Activated naive CD4-positive, alpha-beta T cell treated with anti-CD3 and anti-CD28 coated beads, Interleukin-2, amount 50 U/mL, for 24 hours (primary cell): ENCODE data around the gene TMPRSS4.

ENCODE experiments used
- H3K27ac Mint-ChIP-seq: one replicate; pipeline ENCODE4 v1.8.0; 2021; ENCODE audit warnings: mild to moderate bottlenecking, mixed read lengths
- H3K27me3 Mint-ChIP-seq: one replicate; pipeline ENCODE4 v1.8.0; 2021; ENCODE audit warnings: mixed read lengths
- H3K36me3 Mint-ChIP-seq: one replicate; pipeline ENCODE4 v1.8.0; 2021; ENCODE audit warnings: mixed read lengths
- H3K4me1 Mint-ChIP-seq: one replicate; pipeline ENCODE4 v1.8.0; 2021; ENCODE audit warnings: mixed read lengths
- H3K4me3 Mint-ChIP-seq: one replicate; pipeline ENCODE4 v1.8.0; 2021; ENCODE audit warnings: mild to moderate bottlenecking, mixed read lengths
- H3K9me3 Mint-ChIP-seq: one replicate; pipeline ENCODE4 v1.8.0; 2021; ENCODE audit warnings: mixed read lengths

The TMPRSS4 gene

GRCh38 chr11:118128721-118129470 lies 52.0 kb downstream of the TMPRSS4 start:
- Mint-ChIP-seq H3K27ac (no peak overlapping the region), H3K36me3 (no peaks in the 10 kb centered on the region), H3K4me1 (no peaks in the 10 kb centered on the region), H3K9me3 (no peaks in the 10 kb centered on the region), H3K4me3 (no peak overlapping the region), H3K27me3 (peaks cover 5% of the 10 kb centered on the region)

DNA sequence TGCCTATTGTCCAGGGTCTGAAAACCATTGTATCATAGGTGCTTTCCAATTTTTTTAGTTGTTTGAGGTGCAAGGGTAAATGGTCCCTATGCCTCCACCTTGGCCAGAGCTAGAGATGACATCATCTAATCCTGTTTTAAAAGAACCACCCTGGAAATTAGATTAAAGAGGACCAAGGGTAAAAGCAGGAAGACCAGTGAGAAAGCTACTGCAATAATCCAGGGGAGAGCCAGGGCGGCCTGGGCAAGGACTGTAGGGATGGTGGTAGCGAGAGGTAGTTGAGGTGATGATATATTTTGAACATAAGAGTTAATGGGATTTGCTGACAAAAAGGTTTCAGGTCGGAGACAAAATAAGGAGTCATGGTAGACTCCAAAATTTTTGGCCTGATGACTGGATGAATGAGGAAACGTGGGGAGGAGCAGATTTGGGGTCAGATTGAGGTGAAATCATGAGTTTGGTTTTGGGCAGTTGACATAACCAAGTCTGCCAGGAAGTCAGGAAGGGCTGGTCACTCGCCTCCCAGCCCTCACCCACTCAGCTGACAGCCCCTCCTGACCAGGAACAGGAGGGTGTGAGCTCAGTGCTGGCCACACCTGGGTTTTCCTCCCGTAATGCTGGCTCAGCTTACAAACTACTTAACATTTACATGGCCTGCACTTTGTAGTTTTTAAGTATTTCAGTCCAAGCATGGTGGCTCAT lies 52.7 kb downstream of the TMPRSS4 start:
- Mint-ChIP-seq H3K4me1 (no peaks in the 10 kb centered on the region), H3K36me3 (no peaks in the 10 kb centered on the region), H3K27me3 (peaks cover 5% of the 10 kb centered on the region), H3K9me3 (no peaks in the 10 kb centered on the region), H3K4me3 (no peak overlapping the region), H3K27ac (no peak overlapping the region)

DNA sequence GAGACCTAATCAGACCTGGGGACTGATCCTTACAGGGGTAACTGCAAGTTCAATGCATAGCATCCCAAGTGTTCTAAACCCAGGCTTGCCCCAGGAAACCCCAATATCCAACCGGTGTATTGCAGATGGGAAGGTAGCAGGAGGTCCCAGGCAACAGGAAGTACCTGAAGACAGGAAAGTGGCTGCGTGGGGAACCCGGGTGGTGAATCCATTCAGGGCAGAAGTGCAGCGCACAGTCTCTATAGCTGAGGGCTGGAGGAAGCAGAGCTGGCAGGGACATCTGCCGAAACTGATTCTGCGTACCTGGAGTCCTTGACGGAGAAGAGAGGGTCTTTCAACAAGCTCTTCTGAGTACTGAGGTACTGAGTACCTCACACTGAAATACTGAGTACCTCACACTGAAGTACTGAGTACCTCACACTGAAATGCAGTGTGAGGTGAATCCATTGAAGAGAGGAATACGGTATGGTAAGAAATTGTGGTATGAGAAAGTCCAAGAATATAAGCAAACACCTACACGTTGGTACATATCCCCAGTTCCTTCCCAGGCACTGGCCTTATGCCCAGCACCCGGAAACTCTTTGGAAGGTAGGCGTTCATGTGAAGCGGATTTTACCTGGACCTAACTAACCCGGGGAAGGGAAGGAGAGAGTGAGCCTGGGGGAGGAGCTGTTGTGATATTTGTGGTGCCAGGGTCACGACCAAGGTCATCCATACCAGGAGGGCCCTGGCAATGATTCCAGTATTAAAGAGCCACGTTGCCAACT lies 55.7 kb downstream of the TMPRSS4 start:
- Mint-ChIP-seq H3K4me3 (no peak overlapping the region), H3K27ac (no peak overlapping the region), H3K9me3 (no peaks in the 10 kb centered on the region), H3K36me3 (no peaks in the 10 kb centered on the region), H3K27me3 (peaks cover 4% of the 10 kb centered on the region), H3K4me1 (no peaks in the 10 kb centered on the region)

DNA sequence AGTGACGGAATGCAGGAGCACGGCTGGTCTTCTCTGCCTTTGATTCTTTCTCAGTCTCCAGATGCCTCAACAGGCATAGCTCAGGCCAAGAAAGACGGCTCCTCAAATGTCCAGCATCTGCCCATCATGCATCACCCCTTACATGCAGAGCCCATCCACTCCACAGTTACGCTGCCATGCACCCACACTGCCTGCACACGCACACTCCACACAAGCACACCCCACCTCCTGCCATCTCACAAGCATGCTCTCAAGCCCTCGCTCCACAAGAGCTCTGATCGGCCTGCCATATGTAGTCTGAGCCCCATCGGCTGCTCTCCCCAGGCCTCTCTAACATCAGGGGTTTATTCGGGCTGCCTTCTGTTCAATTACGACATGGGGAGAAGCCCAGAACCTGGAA lies 56.9 kb downstream of the TMPRSS4 start:
- Mint-ChIP-seq H3K36me3 (no peaks in the 10 kb centered on the region), H3K27ac (no peak overlapping the region), H3K9me3 (no peaks in the 10 kb centered on the region), H3K27me3 (peaks cover 3% of the 10 kb centered on the region), H3K4me3 (no peak overlapping the region), H3K4me1 (no peaks in the 10 kb centered on the region)

GRCh38 chr11:118135051-118135795 lies 58.3 kb downstream of the TMPRSS4 start:
- Mint-ChIP-seq H3K27me3 (peaks cover 3% of the 10 kb centered on the region), H3K4me3 (no peak overlapping the region), H3K36me3 (no peaks in the 10 kb centered on the region), H3K9me3 (no peaks in the 10 kb centered on the region), H3K4me1 (no peaks in the 10 kb centered on the region), H3K27ac (no peak overlapping the region)

- Mint-ChIP-seq H3K27me3 (peaks cover 5% of the 10 kb centered on the region), H3K36me3 (no peaks in the 10 kb centered on the region), H3K27ac (no peak overlapping the region), H3K4me1 (no peaks in the 10 kb centered on the region), H3K9me3 (no peaks in the 10 kb centered on the region), H3K4me3 (no peak overlapping the region)
These were observed 58.9 kb downstream of the TMPRSS4 start for GRCh38 chr11:118135796-118136165.

DNA sequence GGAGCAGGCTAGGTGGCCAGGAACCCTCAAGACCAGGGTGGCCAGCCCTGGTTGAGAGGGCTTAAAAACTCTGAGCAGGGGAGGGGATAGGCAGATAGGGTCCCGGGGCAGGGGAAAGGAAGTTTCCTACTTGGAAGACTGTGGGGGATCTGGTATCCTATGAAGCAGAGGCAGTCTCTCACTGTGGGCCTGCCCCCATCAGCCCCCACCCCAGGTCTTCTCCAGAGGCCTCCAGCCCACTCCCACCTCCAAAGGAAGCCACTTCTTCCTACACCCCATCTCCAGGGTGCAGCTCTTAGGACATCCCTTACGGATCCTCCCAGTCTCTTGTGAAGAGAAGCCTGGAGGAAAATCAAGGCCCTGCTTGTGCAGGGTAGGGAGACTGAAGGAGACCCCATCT lies 59.5 kb downstream of the TMPRSS4 start:
- Mint-ChIP-seq H3K9me3 (no peaks in the 10 kb centered on the region), H3K27ac (no peak overlapping the region), H3K36me3 (no peaks in the 10 kb centered on the region), H3K4me3 (no peak overlapping the region), H3K27me3 (peaks cover 5% of the 10 kb centered on the region), H3K4me1 (no peaks in the 10 kb centered on the region)

GRCh38 chr11:118136801-118137200 lies 59.9 kb downstream of the TMPRSS4 start:
- no peaks in the 10 kb centered on the region for H3K9me3 Mint-ChIP-seq
- no peaks in the 10 kb centered on the region for H3K36me3 Mint-ChIP-seq
- peaks cover 9% of the 10 kb centered on the region for H3K27me3 Mint-ChIP-seq
- no peak overlapping the region for H3K27ac Mint-ChIP-seq
- H3K4me3 Mint-ChIP-seq: no peak overlapping the region
- no peaks in the 10 kb centered on the region for H3K4me1 Mint-ChIP-seq

- no peaks in the 10 kb centered on the region for H3K4me1 Mint-ChIP-seq
- H3K9me3 Mint-ChIP-seq: no peaks in the 10 kb centered on the region
- H3K27ac Mint-ChIP-seq: no peak overlapping the region
- H3K4me3 Mint-ChIP-seq: no peak overlapping the region
- peaks cover 23% of the 10 kb centered on the region for H3K27me3 Mint-ChIP-seq
- no peaks in the 10 kb centered on the region for H3K36me3 Mint-ChIP-seq
These were observed 62.1 kb downstream of the TMPRSS4 start for GRCh38 chr11:118138839-118139420.

DNA sequence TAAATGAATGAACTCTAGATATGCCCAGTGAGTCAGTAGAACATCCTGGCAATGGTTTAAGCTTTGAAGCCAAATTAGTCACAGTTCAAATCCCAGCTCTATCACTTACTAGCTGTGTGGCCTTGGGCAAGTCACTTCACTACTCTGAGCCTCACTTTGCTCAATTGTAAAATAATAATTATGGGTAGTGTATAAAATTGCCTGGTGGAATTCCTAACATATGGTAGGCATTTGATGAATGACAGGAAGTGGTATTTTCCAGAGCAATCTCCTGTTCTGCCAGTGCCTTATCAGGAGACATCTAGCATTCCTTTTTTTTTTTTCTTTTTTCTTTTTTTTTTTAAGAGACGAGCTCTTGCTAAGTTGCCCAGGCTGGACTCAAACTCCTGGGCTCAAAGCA lies 62.7 kb downstream of the TMPRSS4 start:
- Mint-ChIP-seq H3K36me3 (no peaks in the 10 kb centered on the region), H3K4me3 (no peak overlapping the region), H3K27me3 (peaks cover 29% of the 10 kb centered on the region), H3K27ac (no peak overlapping the region), H3K9me3 (no peaks in the 10 kb centered on the region), H3K4me1 (no peaks in the 10 kb centered on the region)

DNA sequence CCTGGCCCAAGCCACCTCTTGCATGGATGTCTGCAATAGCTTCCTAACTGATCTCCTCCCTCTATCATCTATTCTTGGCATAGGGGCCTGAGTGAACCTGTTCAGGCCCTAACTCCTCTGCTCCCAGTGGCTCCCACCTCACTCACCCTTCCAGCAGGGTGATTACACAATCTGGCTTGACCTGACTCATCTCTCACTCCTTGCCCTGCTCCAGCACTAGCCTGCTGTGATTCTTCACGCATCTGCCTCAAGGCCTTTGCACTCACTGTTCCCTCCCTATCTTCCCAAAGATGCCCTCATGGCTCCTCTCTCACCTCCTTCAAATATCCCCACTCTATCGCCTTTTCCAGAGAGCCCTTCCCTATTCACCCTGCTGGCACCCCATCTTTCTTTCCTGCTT lies 65.2 kb downstream of the TMPRSS4 start:
- peaks cover 31% of the 10 kb centered on the region for H3K27me3 Mint-ChIP-seq
- peak overlapping the region; percentile 18 for H3K27ac Mint-ChIP-seq
- no peaks in the 10 kb centered on the region for H3K36me3 Mint-ChIP-seq
- H3K9me3 Mint-ChIP-seq: no peaks in the 10 kb centered on the region
- peaks cover 4% of the 10 kb centered on the region for H3K4me1 Mint-ChIP-seq
- no peak overlapping the region for H3K4me3 Mint-ChIP-seq

- Mint-ChIP-seq H3K9me3 (no peaks in the 10 kb centered on the region), H3K4me1 (peaks cover 4% of the 10 kb centered on the region), H3K27ac (no peak overlapping the region), H3K36me3 (no peaks in the 10 kb centered on the region), H3K4me3 (no peak overlapping the region), H3K27me3 (peaks cover 34% of the 10 kb centered on the region)
These were observed 65.9 kb downstream of the TMPRSS4 start for GRCh38 chr11:118142809-118143208.

DNA sequence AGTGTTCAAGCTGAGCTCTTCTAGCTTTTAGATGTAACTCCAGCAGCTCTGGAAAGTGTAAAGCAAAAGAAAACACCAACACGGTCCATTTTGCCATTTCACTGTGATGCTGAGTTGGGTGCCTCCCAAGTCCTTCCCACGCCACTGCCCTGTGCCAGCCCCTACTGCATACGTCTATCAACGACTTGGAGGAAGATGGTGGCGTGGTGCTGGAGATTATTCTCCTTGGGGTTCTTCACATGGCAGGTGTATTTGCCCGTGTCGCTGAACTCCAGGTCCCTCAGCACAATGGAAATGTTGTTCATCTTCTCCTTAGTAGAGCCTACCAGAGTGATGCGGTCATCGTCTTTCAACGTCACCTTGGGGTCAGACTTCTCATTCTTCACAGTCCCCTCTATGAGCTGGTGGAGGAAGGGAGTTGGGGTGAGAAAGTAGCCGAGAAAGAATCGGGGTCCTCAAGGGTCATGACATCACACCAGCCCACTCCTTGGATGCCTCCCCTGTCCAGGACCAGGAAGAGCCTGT lies 66.8 kb downstream of the TMPRSS4 start:
- Mint-ChIP-seq H3K27me3 (peaks cover 34% of the 10 kb centered on the region), H3K27ac (no peak overlapping the region), H3K36me3 (no peaks in the 10 kb centered on the region), H3K4me1 (peaks cover 4% of the 10 kb centered on the region), H3K9me3 (no peaks in the 10 kb centered on the region), H3K4me3 (no peak overlapping the region)

DNA sequence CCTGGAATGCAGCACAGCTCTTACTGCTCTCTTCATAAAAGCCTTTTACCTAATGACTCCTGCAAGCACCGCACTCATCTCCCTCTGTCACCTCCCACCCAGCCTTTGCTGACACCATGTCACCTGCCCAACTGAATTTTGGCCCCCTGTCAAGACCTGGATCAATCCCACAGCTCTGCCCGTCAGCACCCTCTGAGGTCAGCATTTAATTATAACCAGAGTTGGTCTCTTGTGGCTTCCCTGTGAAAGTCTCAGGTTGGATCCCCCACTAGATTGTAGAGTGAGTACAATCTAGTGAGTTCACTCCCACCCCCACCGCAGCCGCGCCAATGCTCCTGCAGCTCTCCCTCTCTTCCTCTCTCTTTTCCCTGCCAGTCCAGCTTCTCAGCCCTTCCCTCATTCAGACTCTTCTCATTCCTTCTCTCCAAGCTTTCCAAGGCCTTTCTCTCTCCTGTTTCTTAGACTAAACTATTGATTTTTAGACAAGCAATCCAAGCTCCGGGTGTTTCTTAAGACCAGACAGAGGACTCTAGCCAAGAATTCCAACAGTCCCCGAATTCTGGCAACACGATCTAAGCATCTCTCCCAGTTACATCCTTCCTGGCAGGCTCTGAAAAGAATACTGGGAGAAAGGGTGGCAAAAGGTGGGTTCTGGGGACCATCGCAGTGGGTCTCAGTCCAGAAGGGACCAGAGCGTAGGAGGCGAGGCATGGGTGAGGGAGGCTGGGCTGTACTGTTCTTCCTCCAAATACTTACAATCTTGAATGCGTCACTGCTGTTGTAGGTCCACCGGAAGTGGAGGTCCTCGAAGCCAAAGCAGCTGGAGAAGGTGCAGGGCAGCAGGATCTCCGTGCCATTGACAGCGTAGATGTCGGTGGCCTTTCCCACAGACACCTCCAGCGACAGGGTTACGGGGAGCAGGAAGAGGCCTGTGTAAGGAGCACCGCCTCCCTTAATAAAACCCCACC lies 67.7 kb downstream of the TMPRSS4 start:
- peaks cover 4% of the 10 kb centered on the region for H3K4me1 Mint-ChIP-seq
- H3K27me3 Mint-ChIP-seq: peaks cover 34% of the 10 kb centered on the region
- no peak overlapping the region for H3K27ac Mint-ChIP-seq
- no peak overlapping the region for H3K4me3 Mint-ChIP-seq
- no peaks in the 10 kb centered on the region for H3K36me3 Mint-ChIP-seq
- H3K9me3 Mint-ChIP-seq: no peaks in the 10 kb centered on the region
